Measurements from ENCODE around the gene NOTCH1. TPM values are rescaled to one million over a fixed set of nuclear protein-coding genes. Genes with fewer than 3 reads are reported as not detected.

The NOTCH1 gene
- total RNA-seq, 6 experiments from 2014 or later, result 12.1 to 17.1 (median 14.7) TPM

DNA sequence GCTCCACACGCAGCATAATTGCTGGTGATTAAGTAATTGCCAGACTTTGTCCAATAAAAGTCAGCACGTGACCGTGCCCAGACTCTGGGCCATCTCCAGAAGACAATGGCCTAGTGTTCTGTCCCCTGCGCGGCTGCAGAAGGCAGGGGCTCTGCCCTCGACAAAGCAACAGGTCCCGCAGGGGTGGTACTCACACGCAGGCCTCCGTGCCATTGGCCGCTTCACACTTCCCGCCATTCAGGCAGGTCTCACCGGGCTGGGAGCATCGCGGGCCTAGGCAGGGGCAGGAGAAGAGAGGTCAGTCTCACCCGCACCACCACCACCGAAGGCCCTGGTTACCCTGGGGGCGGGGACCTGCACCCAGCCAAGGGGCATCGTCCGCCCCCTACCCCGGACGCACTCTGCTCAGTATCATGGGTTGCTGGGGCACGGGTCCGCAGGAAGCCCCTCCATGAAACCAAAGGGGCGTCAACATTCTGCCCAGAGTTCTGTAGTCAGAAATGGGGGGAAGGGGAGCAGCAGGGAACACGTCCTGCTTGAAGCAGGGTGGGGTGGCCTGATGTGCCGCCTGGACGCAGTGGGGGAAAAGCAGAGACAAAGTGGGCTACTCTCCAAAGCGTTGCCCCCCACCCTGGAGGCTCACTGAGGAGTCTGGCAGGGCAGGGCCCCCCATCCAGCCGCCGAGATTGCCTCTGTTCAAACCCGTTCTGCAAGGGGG lies 1.9 kb downstream of the NOTCH1 start:
- no peak for DNase-seq
- Mint-ChIP-seq H3K4me1 (ENCODE audit: low read depth) (peaks cover 9% of the 10 kb centered on the region), H3K27me3 (ENCODE audit: insufficient read depth) (peaks cover 3% of the 10 kb centered on the region; the same call in 1 of the 2 replicates), H3K36me3 (ENCODE audit: low read depth) (no peaks in the 10 kb centered on the region), H3K4me3 (peak overlapping the region; percentile 90), H3K27ac (no peak overlapping the region), H3K9me3 (no peaks in the 10 kb centered on the region)
- TF ChIP-seq, protein P1, sequence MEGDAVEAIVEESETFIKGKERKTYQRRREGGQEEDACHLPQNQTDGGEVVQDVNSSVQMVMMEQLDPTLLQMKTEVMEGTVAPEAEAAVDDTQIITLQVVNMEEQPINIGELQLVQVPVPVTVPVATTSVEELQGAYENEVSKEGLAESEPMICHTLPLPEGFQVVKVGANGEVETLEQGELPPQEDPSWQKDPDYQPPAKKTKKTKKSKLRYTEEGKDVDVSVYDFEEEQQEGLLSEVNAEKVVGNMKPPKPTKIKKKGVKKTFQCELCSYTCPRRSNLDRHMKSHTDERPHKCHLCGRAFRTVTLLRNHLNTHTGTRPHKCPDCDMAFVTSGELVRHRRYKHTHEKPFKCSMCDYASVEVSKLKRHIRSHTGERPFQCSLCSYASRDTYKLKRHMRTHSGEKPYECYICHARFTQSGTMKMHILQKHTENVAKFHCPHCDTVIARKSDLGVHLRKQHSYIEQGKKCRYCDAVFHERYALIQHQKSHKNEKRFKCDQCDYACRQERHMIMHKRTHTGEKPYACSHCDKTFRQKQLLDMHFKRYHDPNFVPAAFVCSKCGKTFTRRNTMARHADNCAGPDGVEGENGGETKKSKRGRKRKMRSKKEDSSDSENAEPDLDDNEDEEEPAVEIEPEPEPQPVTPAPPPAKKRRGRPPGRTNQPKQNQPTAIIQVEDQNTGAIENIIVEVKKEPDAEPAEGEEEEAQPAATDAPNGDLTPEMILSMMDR (IDR thresholded peaks at IDR 0.05), result no peak

DNA sequence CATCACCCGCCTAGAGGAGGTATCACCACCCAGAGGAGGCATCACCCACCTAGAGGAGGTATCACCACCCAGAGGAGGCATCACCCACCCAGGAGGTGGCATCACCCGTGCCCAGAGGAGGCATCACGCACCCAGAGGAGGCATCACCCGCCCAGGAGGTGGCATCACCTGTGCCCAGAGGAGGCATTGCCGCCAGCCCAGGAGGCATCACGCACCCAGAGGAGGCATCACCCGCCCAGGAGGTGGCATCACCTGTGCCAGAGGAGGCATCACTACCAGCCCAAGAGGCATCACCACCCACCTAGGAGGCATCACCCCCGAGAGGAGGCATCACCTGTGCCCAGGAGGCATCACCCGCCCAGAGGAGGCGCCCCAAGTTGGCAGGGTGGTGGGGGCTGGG lies 2.6 kb downstream of the NOTCH1 start:
- Mint-ChIP-seq H3K27me3 (ENCODE audit: insufficient read depth) (peaks cover 3% of the 10 kb centered on the region; the same call in 1 of the 2 replicates), H3K4me1 (ENCODE audit: low read depth) (peaks cover 9% of the 10 kb centered on the region), H3K9me3 (no peaks in the 10 kb centered on the region), H3K4me3 (no peak overlapping the region), H3K27ac (no peak overlapping the region), H3K36me3 (ENCODE audit: low read depth) (no peaks in the 10 kb centered on the region)
- TF ChIP-seq, protein P1 (IDR thresholded peaks at IDR 0.05), result no peak; the same call in 1 of the 2 replicates
- no peak for DNase-seq

DNA sequence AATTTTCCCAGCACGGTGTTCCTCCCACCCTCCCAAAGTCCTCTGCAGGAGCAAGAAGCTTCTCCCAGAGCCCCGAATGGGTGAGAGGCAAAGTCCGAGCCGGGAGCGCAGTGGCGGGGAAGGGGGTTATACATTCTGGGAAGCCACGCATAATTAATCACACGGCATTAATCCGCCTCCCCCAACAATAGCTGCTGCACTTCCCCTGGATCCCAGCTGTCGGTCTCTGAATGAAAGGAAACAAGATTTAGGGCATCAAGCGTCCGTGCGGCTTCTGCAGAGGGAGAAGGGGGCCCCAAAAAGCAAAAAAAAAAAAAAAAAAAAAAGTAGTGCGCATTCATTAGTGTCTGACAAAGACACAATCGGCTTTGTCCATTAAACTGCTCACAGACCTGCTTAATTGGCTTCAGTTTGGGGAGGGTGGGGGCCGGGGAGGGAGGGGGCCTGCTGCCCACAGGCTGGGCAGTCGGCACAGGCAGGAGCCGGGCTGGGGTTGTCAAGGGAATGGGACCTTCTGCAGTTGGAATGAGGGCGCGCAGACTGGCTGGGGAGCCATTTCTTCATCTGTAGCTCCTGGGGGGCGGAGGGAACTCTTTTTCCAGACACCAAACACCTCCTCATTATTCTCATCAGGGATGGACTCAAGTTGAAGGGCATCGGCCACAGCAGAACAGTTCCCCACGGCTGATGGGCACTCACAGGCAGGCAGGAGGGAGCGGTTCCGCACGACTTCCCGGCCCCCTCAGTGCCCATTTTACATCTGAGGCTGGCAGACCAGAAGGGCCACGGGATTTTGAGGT lies 3.4 kb downstream of the NOTCH1 start:
- no peak for DNase-seq
- no peaks in the 10 kb centered on the region for H3K36me3 Mint-ChIP-seq (ENCODE audit: low read depth)
- H3K27me3 Mint-ChIP-seq (ENCODE audit: insufficient read depth), result peaks cover 3% of the 10 kb centered on the region; the same call in 1 of the 2 replicates
- no peak overlapping the region for H3K4me3 Mint-ChIP-seq
- TF ChIP-seq, protein P1 (IDR thresholded peaks at IDR 0.05), result no peak
- H3K4me1 Mint-ChIP-seq (ENCODE audit: low read depth), result peaks cover 9% of the 10 kb centered on the region
- H3K27ac Mint-ChIP-seq, result no peak overlapping the region
- no peaks in the 10 kb centered on the region for H3K9me3 Mint-ChIP-seq

DNA sequence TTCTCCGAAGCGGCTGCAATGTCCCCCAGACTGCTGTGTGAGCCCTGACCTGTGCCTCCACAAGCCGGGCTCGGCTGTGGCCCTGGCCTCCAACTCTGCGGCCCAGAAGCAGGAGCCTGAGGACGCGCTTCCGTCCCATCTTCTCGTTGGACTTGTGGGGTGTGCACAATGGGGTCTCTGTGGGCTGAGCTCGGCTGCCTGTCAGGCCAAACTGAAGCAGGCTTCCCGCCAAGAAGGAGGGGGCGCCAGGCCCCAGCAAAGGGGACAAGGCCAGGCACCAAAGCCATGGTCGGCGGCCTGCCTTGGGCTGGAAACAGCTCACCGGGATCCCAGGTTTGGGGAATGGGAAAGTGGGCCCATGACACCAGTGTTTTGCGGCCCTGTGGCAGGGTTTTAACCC lies 4.1 kb downstream of the NOTCH1 start:
- TF ChIP-seq, protein P1 (IDR thresholded peaks at IDR 0.05), result no peak
- no peaks in the 10 kb centered on the region for H3K9me3 Mint-ChIP-seq
- H3K4me1 Mint-ChIP-seq (ENCODE audit: low read depth), result peaks cover 1% of the 10 kb centered on the region
- no peak overlapping the region for H3K4me3 Mint-ChIP-seq
- peaks cover 3% of the 10 kb centered on the region; the same call in 1 of the 2 replicates for H3K27me3 Mint-ChIP-seq (ENCODE audit: insufficient read depth)
- H3K27ac Mint-ChIP-seq, result no peak overlapping the region
- no peaks in the 10 kb centered on the region for H3K36me3 Mint-ChIP-seq (ENCODE audit: low read depth)
- no peak for DNase-seq

DNA sequence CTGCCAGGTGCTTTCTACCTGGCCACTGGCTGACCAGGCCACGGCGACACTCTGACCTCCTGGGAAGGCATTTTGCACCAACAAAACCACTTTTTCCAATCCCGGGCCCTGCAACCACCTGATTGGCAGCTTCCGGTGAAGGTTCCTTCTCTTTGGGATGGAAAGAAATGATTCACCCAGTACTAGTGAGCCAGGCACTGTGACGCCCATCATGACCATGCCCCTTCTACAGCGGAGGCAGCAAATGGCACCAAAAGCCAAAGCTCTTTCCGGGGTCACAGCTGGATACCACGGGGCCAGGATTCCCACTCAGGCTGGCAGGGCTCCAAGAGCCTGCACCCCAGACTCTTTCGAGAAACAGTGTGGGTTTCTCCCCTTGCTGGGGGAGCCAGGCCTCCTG lies 4.7 kb downstream of the NOTCH1 start:
- Mint-ChIP-seq H3K9me3 (no peaks in the 10 kb centered on the region), H3K27me3 (ENCODE audit: insufficient read depth) (peaks cover 3% of the 10 kb centered on the region; the same call in 1 of the 2 replicates), H3K4me3 (no peak overlapping the region), H3K36me3 (ENCODE audit: low read depth) (no peaks in the 10 kb centered on the region), H3K27ac (no peak overlapping the region), H3K4me1 (ENCODE audit: low read depth) (no peaks in the 10 kb centered on the region)
- TF ChIP-seq, protein P1 (IDR thresholded peaks at IDR 0.05), result no peak
- no peak for DNase-seq

Data from HFFc6 (cell line).